ENCODE results near the gene RHOG. TPM values are rescaled to one million over a fixed set of nuclear protein-coding genes. Genes with fewer than 3 reads are reported as not detected.
A peak's percentile ranks its signal among the peaks of the same experiment; 100 is the strongest.

RHOG gene
- polyA plus RNA-seq, 2 of the 4 experiments (the other 2 are of a cell fraction) = 41.1 to 64.3 TPM

GRCh38 chr11:3796801-3797328 lies 43.9 kb downstream of the RHOG start:
- CTCF ChIA-PET = interaction anchor here (0.9 to 5.9 kb wide), 2 partner anchors 14 to 15 kb away, joined by 3 to 56 read pairs; partner anchors contain the start of gene PGAP2
- POLR2A ChIA-PET = interaction anchor here (1.6 kb wide), 1 partner anchor 26 kb away, joined by 4 read pairs; no protein-coding TSS in a partner anchor
- H3K4me1 ChIP-seq = peaks cover 23% of the 10 kb centered on the region
- TF ChIP-seq FOSL2 (IDR thresholded peaks at IDR 0.05) = no peak
- TF ChIP-seq FOSL2 (CRISPR knock-in tag; IDR thresholded peaks at IDR 0.05) = no peak
- peak; percentile 71; the same call in 1 of the 2 replicates for TF ChIP-seq TFCP2L1 (CRISPR knock-in tag; IDR thresholded peaks at IDR 0.05)
- ATAC-seq = peak; percentile 59 to 71
- H3K27ac ChIP-seq = peak overlapping the region; percentile 95
- no peak for FAIRE-seq
- peak overlapping the region; percentile 100 for H3K4me3 ChIP-seq
- DNase-seq (ENCODE audit: low read depth in 1 of 2, low spot score in 1 of 2) = peak in 1 of 2 experiments; percentile 49
- no peaks in the 10 kb centered on the region for H3K9me3 ChIP-seq
- peak overlapping the region; percentile 98 for H3K4me2 ChIP-seq
- under 1% methylated on average over 10 of the region's 26 CpGs for WGBS (ENCODE audit: missing lambda C conversion rate)

DNA sequence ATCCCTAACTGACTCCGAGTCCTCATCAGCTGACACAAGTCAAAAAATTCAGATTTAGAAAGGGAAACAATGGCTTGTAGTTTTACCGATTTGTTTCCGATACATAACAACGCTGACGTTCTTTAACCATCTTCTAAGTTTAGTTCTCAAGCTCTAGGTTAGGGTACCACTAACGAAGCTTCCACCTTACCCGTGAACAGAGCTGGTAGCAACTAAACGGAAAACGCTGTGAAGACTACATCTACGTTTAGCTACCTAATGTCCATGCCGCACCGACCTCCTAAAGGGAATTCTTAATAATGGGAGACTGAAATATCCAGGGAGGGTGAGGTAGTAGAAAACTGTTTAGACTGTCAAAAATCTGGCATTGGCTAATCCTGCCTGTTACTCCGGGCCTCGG lies 44.4 kb downstream of the RHOG start:
- WGBS (ENCODE audit: missing lambda C conversion rate) = 7% methylated on average over 14 of the region's 14 CpGs
- CTCF ChIA-PET = interaction anchor here (0.9 to 5.9 kb wide), 2 partner anchors 14 kb away, joined by 3 to 56 read pairs; partner anchors contain the start of gene PGAP2
- Histone ChIP-seq H3K4me3 (peak overlapping the region; percentile 100), H3K27ac (peak overlapping the region; percentile 95), H3K4me2 (peak overlapping the region; percentile 98), H3K4me1 (peaks cover 20% of the 10 kb centered on the region), H3K9me3 (no peaks in the 10 kb centered on the region)
- FAIRE-seq = no peak
- no peak for DNase-seq (ENCODE audit: low read depth in 1 of 2, low spot score in 1 of 2)
- TF ChIP-seq RARB (CRISPR knock-in tag; IDR thresholded peaks at IDR 0.05) = no peak
- TF ChIP-seq NFE2L2 (conservative IDR thresholded peaks at IDR 0.05; ENCODE audit: low read length) = no peak
- TF ChIP-seq RCOR1 (IDR thresholded peaks at IDR 0.05; ENCODE audit: low read depth, low read length) = no peak
- no peak for TF ChIP-seq JUNB (IDR thresholded peaks at IDR 0.05)
- TF ChIP-seq POLR2A (IDR thresholded peaks at IDR 0.05; ENCODE audit: low read length) = no peak
- no peak for TF ChIP-seq CTCF (IDR thresholded peaks at IDR 0.05)
- TF ChIP-seq HDAC2 (IDR thresholded peaks at IDR 0.05) = no peak
- TF ChIP-seq EHF (CRISPR knock-in tag; IDR thresholded peaks at IDR 0.05) = no peak
- no peak for TF ChIP-seq PHF8 (IDR thresholded peaks at IDR 0.05; ENCODE audit: borderline replicate concordance, low read depth)
- TF ChIP-seq HEYL (CRISPR knock-in tag; IDR thresholded peaks at IDR 0.05) = no peak
- TF ChIP-seq E2F6 (IDR thresholded peaks at IDR 0.05; ENCODE audit: borderline replicate concordance, low read depth) = no peak
- no peak for TF ChIP-seq ELK1 (IDR thresholded peaks at IDR 0.05; ENCODE audit: low read depth, low read length)
- TF ChIP-seq FOXS1 (CRISPR knock-in tag; IDR thresholded peaks at IDR 0.05) = no peak
- TF ChIP-seq NR3C1 (IDR thresholded peaks at IDR 0.05) = no peak
- TF ChIP-seq RFX5 (IDR thresholded peaks at IDR 0.05) = no peak
- no peak for TF ChIP-seq JUN (IDR thresholded peaks at IDR 0.05)
- no peak for TF ChIP-seq MAFK (IDR thresholded peaks at IDR 0.05; ENCODE audit: partially characterized antibody)
- no peak for TF ChIP-seq ZSCAN20 (CRISPR knock-in tag; IDR thresholded peaks at IDR 0.05)
- TF ChIP-seq, protein P1, sequence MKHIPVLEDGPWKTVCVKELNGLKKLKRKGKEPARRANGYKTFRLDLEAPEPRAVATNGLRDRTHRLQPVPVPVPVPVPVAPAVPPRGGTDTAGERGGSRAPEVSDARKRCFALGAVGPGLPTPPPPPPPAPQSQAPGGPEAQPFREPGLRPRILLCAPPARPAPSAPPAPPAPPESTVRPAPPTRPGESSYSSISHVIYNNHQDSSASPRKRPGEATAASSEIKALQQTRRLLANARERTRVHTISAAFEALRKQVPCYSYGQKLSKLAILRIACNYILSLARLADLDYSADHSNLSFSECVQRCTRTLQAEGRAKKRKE (CRISPR knock-in tag; IDR thresholded peaks at IDR 0.05; ENCODE audit: low read depth) = no peak
- TF ChIP-seq GATA3 (IDR thresholded peaks at IDR 0.05; ENCODE audit: borderline replicate concordance) = no peak
- POLR2A ChIA-PET = no interaction called here
- ATAC-seq = no peak
